SJSA1 (cell line): Measurements from ENCODE around the gene PTK7. TPM values are rescaled to one million over a fixed set of nuclear protein-coding genes. Genes with fewer than 3 reads are reported as not detected.
A peak's percentile ranks its signal among the peaks of the same experiment; 100 is the strongest.

Experiments used
- DNase-seq, 2 experiments: peaks; one replicate each; pipeline ENCODE4 v3.0.0-alpha.2; 2015 to 2020; ENCODE audit warnings: low spot score in 2 of 2, low read depth in 1 of 2
- H3K27ac ChIP-seq: fragments of 250-450 bp; sonication (Bioruptor Pico); 2 replicates; pipeline ENCODE4 v1.5.1; 2020; ENCODE audit warnings: mild to moderate bottlenecking, moderate library complexity
- H3K27me3 ChIP-seq: fragments of 250-450 bp; sonication (Bioruptor Pico); replicated peaks from 2 replicates; pipeline ENCODE4 v1.5.1; 2020; ENCODE audit warnings: mild to moderate bottlenecking, moderate library complexity
- H3K36me3 ChIP-seq: fragments of 250-450 bp; sonication (Bioruptor Pico); 2 replicates; pipeline ENCODE4 v1.5.1; 2020; ENCODE audit warnings: mild to moderate bottlenecking
- H3K4me1 ChIP-seq: fragments of 250-450 bp; sonication (Bioruptor Pico); replicated peaks from 2 replicates; pipeline ENCODE4 v1.6.1; 2021; ENCODE audit warnings: mild to moderate bottlenecking
- H3K4me3 ChIP-seq: fragments of 250-450 bp; sonication (Bioruptor Pico); 2 replicates; pipeline ENCODE4 v1.5.1; 2020; ENCODE audit warnings: mild to moderate bottlenecking
- H3K9me3 ChIP-seq: fragments of 250-450 bp; sonication (Bioruptor Pico); replicated peaks from 2 replicates; pipeline ENCODE4 v1.5.1; 2020; ENCODE audit warnings: mild to moderate bottlenecking
- total RNA-seq: library from RNA; depleted of rRNA; stranded (reverse); fragments of >200 nt; shearing (Covaris generic); gene quantifications from 2 replicates; pipeline ENCODE4 v1.2.3, GENCODE V29; 2014

PTK7 gene
- total RNA-seq, 1 experiment from 2014 or later: 87.0 TPM

- Histone ChIP-seq H3K27me3 (no peaks in the 10 kb centered on the region), H3K4me1 (no peaks in the 10 kb centered on the region), H3K9me3 (no peaks in the 10 kb centered on the region), H3K4me3 (no peak overlapping the region), H3K27ac (no peak overlapping the region), H3K36me3 (peaks cover 82% of the 10 kb centered on the region)
- no peak for DNase-seq
Measured at GRCh38 chr6:43043310-43043709, 32.8 kb upstream of the PTK7 start.

- peaks cover 83% of the 10 kb centered on the region for H3K36me3 ChIP-seq
- H3K27me3 ChIP-seq: no peaks in the 10 kb centered on the region
- no peaks in the 10 kb centered on the region for H3K4me1 ChIP-seq
- H3K4me3 ChIP-seq: no peak overlapping the region
- no peak for DNase-seq
- H3K9me3 ChIP-seq: no peaks in the 10 kb centered on the region
- no peak overlapping the region for H3K27ac ChIP-seq
Measured at GRCh38 chr6:43045371-43045930, 30.7 kb upstream of the PTK7 start.

DNA sequence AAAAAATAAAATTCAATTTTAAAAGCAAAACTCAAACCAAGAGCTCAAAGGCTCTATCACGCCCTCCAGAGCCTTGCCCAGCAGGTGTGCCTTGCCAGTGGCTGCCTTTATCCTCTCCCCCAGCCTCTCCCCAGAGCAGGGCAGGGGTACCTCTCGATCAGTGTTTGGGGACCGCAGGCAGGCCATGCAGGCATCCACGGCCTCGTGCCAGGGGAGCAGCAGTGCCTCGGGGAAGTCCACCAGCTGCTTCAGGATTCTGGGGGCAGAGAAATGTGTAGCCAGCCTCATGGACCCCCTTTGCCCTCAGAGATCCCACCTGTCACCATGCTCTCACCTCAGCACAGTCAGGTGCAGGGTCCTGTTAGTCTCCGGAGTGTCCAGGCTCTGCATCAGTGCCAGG lies 28.1 kb upstream of the PTK7 start:
- Histone ChIP-seq H3K4me1 (peaks cover 11% of the 10 kb centered on the region), H3K27ac (no peak overlapping the region), H3K27me3 (no peaks in the 10 kb centered on the region), H3K4me3 (no peak overlapping the region), H3K36me3 (peaks cover 86% of the 10 kb centered on the region), H3K9me3 (no peaks in the 10 kb centered on the region)
- DNase-seq: no peak

- no peaks in the 10 kb centered on the region for H3K27me3 ChIP-seq
- H3K36me3 ChIP-seq: peaks cover 77% of the 10 kb centered on the region
- H3K9me3 ChIP-seq: no peaks in the 10 kb centered on the region
- H3K4me3 ChIP-seq: no peak overlapping the region
- peaks cover 18% of the 10 kb centered on the region for H3K4me1 ChIP-seq
- H3K27ac ChIP-seq: no peak overlapping the region
- DNase-seq: no peak
Measured at GRCh38 chr6:43050981-43051380, 25.1 kb upstream of the PTK7 start.

- DNase-seq: no peak
- Histone ChIP-seq H3K27me3 (no peaks in the 10 kb centered on the region), H3K4me1 (peaks cover 18% of the 10 kb centered on the region), H3K27ac (no peak overlapping the region), H3K36me3 (peaks cover 68% of the 10 kb centered on the region), H3K4me3 (peak overlapping the region; percentile 57), H3K9me3 (no peaks in the 10 kb centered on the region)
Measured at GRCh38 chr6:43052225-43052841, 23.8 kb upstream of the PTK7 start.

DNA sequence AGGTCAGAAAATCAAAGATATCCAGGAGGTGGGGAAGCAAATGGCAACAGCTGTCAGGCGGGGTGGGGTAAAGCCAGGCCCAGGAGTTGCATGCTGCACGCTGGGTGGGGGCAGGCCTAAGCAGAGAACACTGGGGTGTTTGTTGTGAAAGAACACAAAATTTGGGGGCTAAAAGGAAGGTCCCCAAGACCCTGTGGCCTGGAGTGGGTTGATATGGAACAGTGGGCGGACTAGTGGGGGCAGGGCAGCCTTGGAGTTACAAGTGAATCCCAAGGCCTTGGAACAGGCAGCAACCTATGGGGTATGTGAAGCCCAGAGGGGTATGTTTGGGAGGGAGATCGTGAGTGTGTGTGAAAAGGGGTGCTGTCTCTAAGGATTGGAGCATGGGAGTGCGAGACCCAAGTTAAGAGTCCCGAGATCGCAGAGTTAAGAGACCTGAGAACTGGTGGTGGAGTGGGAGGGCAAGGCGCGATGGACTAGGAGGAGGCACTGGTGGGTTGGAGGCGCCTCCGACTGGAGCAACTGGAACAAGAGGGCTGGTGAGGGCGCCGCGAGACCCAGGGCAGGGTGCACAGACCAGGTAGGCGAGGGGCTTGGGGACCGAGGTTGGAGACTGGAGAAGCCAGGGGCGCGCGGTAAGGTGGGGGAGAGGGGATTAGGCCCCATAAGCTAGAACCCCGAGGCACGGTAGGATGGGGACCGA lies 23.1 kb upstream of the PTK7 start:
- H3K27me3 ChIP-seq: no peaks in the 10 kb centered on the region
- H3K9me3 ChIP-seq: no peaks in the 10 kb centered on the region
- peak overlapping the region; percentile 57 for H3K4me3 ChIP-seq
- peak overlapping the region; percentile 74 for H3K27ac ChIP-seq
- peaks cover 19% of the 10 kb centered on the region for H3K4me1 ChIP-seq
- DNase-seq: no peak
- peaks cover 69% of the 10 kb centered on the region for H3K36me3 ChIP-seq

GRCh38 chr6:43053545-43054205 lies 22.4 kb upstream of the PTK7 start, which contains the start of gene CUL7:
CUL7 (minus strand) TSS chr6:43053851; CDS start chr6:43052788, 1,063 bp downstream.
- peak within 1 kb of the TSS; percentile 74 for H3K27ac ChIP-seq
- H3K4me3 ChIP-seq: peak within 1 kb of the TSS; percentile 57
- DNase-seq: peak; percentile 95 to 96
- H3K36me3 ChIP-seq: peaks cover 73% of the 10 kb centered on the region
- no peaks in the 10 kb centered on the region for H3K9me3 ChIP-seq
- peaks cover 26% of the 10 kb centered on the region for H3K4me1 ChIP-seq
- no peaks in the 10 kb centered on the region for H3K27me3 ChIP-seq

DNA sequence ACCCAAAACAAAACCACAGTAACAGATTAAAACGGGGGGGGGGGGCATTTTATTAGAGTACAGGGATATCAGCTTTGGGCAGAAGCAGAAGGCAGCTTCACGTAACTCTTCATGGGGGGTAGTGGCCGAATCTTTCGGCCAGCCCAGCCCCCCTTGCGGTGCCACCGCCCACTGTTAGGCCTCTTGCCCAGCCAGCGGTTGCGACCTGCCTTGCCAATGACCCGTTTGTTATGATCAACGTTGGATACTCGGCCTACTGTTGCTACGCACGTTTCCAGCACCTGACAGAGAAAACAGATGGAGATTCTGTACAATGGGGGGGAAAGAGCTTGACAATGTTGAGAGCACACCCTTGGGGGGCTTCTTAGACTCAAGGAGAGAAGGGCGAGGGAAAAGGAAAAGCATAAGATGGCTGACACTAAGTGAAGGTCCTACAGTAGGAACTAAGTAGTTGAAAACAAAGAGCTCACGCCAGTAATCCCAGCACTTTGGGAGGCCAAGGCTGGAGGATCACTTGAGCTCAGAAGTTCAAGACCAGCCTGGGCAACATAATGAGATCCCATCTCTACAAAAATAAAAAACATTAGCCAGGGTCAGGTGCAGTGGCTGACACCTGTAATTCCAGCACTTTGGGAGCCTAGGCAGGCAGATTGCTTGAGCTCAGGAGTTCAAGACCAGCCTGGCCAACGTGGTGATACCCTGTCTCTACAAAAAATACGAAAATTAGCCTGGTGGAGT lies 21.7 kb upstream of the PTK7 start:
- Histone ChIP-seq H3K27ac (peak overlapping the region; percentile 74; the same call in 1 of the 2 replicates), H3K27me3 (no peaks in the 10 kb centered on the region), H3K4me3 (peak overlapping the region; percentile 57), H3K9me3 (no peaks in the 10 kb centered on the region), H3K4me1 (peaks cover 27% of the 10 kb centered on the region), H3K36me3 (peaks cover 71% of the 10 kb centered on the region)
- no peak for DNase-seq

- H3K4me3 ChIP-seq: no peak overlapping the region
- peaks cover 32% of the 10 kb centered on the region for H3K4me1 ChIP-seq
- H3K9me3 ChIP-seq: no peaks in the 10 kb centered on the region
- peaks cover 55% of the 10 kb centered on the region for H3K36me3 ChIP-seq
- H3K27ac ChIP-seq: no peak overlapping the region
- H3K27me3 ChIP-seq: no peaks in the 10 kb centered on the region
- DNase-seq: no peak
Measured at GRCh38 chr6:43055966-43056365, 20.1 kb upstream of the PTK7 start.

GRCh38 chr6:43058531-43058930 lies 17.6 kb upstream of the PTK7 start:
- Histone ChIP-seq H3K27me3 (no peaks in the 10 kb centered on the region), H3K27ac (peak overlapping the region; percentile 67; the same call in 1 of the 2 replicates), H3K9me3 (no peaks in the 10 kb centered on the region), H3K4me1 (peaks cover 19% of the 10 kb centered on the region), H3K4me3 (peak overlapping the region; percentile 63), H3K36me3 (peaks cover 37% of the 10 kb centered on the region)
- DNase-seq: no peak

GRCh38 chr6:43059168-43060033 lies 16.7 kb upstream of the PTK7 start, which contains the start of the genes KLC4 and MRPL2:
KLC4 (plus strand) TSS chr6:43059631; CDS start chr6:43061336, 1,705 bp downstream.
MRPL2 (minus strand) TSS chr6:43059434; CDS start chr6:43059381, 53 bp downstream.
- DNase-seq: peak; percentile 98
- H3K27me3 ChIP-seq: no peaks in the 10 kb centered on the region
- H3K4me1 ChIP-seq: peaks cover 14% of the 10 kb centered on the region
- H3K27ac ChIP-seq: peak within 1 kb of the TSS; percentile 67
- peaks cover 33% of the 10 kb centered on the region for H3K36me3 ChIP-seq
- no peaks in the 10 kb centered on the region for H3K9me3 ChIP-seq
- peak within 1 kb of the TSS; percentile 63 for H3K4me3 ChIP-seq

- Histone ChIP-seq H3K9me3 (no peaks in the 10 kb centered on the region), H3K27ac (peak overlapping the region; percentile 67), H3K4me3 (peak overlapping the region; percentile 63), H3K36me3 (peaks cover 29% of the 10 kb centered on the region), H3K27me3 (no peaks in the 10 kb centered on the region), H3K4me1 (peaks cover 14% of the 10 kb centered on the region)
- DNase-seq: no peak
Measured at GRCh38 chr6:43060034-43060754, 15.9 kb upstream of the PTK7 start.
